NB4 (cell line): ENCODE results near the gene BABAM1.

ENCODE experiments used
- DNase-seq: peaks from one replicate; pipeline ENCODE4 v3.0.0; 2010; ENCODE audit warnings: low read depth
- H3K4me3 ChIP-seq: one replicate; pipeline ENCODE4 v1.5.1; 2011; ENCODE audit warnings: mild to moderate bottlenecking, low read depth, low read length, moderate library complexity
- CTCF ChIP-seq: IDR thresholded peaks from one replicate; pipeline ENCODE4 v1.5.1; 2012; ENCODE audit warnings: low read depth, low read length
- MAX ChIP-seq: IDR thresholded peaks from 2 replicates; pipeline ENCODE4 v1.6.1; 2011; ENCODE audit warnings: low read depth, low read length
- MYC ChIP-seq: IDR thresholded peaks from 2 replicates; pipeline ENCODE4 v1.6.1; 2011; ENCODE audit warnings: low read depth, low read length
- POLR2A ChIP-seq: IDR thresholded peaks from 2 replicates; pipeline ENCODE4 v1.6.1; 2011; ENCODE audit warnings: mild to moderate bottlenecking; ENCODE audit not compliant: insufficient read length; ENCODE audit errors: extremely low read depth

Gene BABAM1

GRCh38 chr19:17227798-17228367, 39.4 kb upstream of the BABAM1 start:
- DNase-seq: no peak
- TF ChIP-seq POLR2A (no peak), CTCF (no peak), MAX (no peak), MYC (no peak)
- H3K4me3 ChIP-seq: no peak overlapping the region

- no peak for DNase-seq
- H3K4me3 ChIP-seq: no peak overlapping the region
- no peak for TF ChIP-seq POLR2A
- TF ChIP-seq MAX: no peak
- no peak for TF ChIP-seq MYC
- no peak for TF ChIP-seq CTCF
These were observed 37.4 kb upstream of the BABAM1 start for GRCh38 chr19:17229890-17230289.

- no peak overlapping the region for H3K4me3 ChIP-seq
- TF ChIP-seq CTCF (no peak), MAX (no peak), POLR2A (no peak)
These were observed 35.0 kb upstream of the BABAM1 start for GRCh38 chr19:17232258-17232657.

GRCh38 chr19:17234911-17235299, 32.3 kb upstream of the BABAM1 start:
- peak overlapping the region; percentile 70 for H3K4me3 ChIP-seq
- peak; percentile 74 for DNase-seq
- TF ChIP-seq MYC (no peak), POLR2A (peak; percentile 29)

More at GRCh38 chr19:17232258-17232657, 35.0 kb upstream of the BABAM1 start:
- DNase-seq: no peak

- TF ChIP-seq MAX: peak; percentile 78
- TF ChIP-seq POLR2A: peak; percentile 1
- TF ChIP-seq MYC: peak; percentile 83
- peak; percentile 31 for TF ChIP-seq CTCF
- peak overlapping the region; percentile 70 for H3K4me3 ChIP-seq
- peak; percentile 84 for DNase-seq
These were observed 31.8 kb upstream of the BABAM1 start for GRCh38 chr19:17235300-17235970.

GRCh38 chr19:17235971-17236777, 31.1 kb upstream of the BABAM1 start:
- H3K4me3 ChIP-seq: peak overlapping the region; percentile 70
- peak; percentile 79 for DNase-seq
- TF ChIP-seq POLR2A: peak; percentile 31
- no peak for TF ChIP-seq MAX
- no peak for TF ChIP-seq MYC
